WTC11 (cell line): ENCODE data around the gene TUNAR. TPM values are rescaled to one million over a fixed set of nuclear protein-coding genes. Genes with fewer than 3 reads are reported as not detected.

Experiments used
- ATAC-seq: fragments of 200-7000 bp; cut with Tn5 transposase; 2 replicates; pipeline ENCODE4 v1.10.0; 2021; ENCODE audit warnings: mild to moderate bottlenecking, moderate library complexity
- CTCF ChIA-PET: fragments of 300-600 bp; sonication (Branson Sonifier 250); formaldehyde crosslinking; loops from one replicate; lab custom pipeline; 2021; ENCODE audit warnings: antibody characterized with exemption; lab: Charles Lee
- POLR2A ChIA-PET: fragments of 350-600 bp; sonication (Branson Sonifier 250); formaldehyde crosslinking; loops from one replicate; lab custom pipeline; 2021; ENCODE audit warnings: antibody characterized with exemption; lab: Charles Lee
- DNase-seq: peaks from one replicate; pipeline ENCODE4 v3.0.0; 2021; ENCODE audit warnings: low spot score
- H3K27ac Mint-ChIP-seq: 2 replicates; pipeline ENCODE4 v1.8.0; 2021; ENCODE audit warnings: mixed read lengths
- H3K27me3 Mint-ChIP-seq: 2 replicates; pipeline ENCODE4 v1.8.0; 2021; ENCODE audit warnings: low read depth, mild to moderate bottlenecking, moderate library complexity, mixed read lengths
- H3K36me3 Mint-ChIP-seq: 2 replicates; pipeline ENCODE4 v1.8.0; 2021; ENCODE audit warnings: mixed read lengths
- H3K4me1 Mint-ChIP-seq: 2 replicates; pipeline ENCODE4 v1.8.0; 2022; ENCODE audit warnings: mixed read lengths
- H3K4me3 Mint-ChIP-seq: 2 replicates; pipeline ENCODE4 v1.8.0; 2021; ENCODE audit warnings: mild to moderate bottlenecking, moderate library complexity, mixed read lengths
- H3K9me3 Mint-ChIP-seq: 2 replicates; pipeline ENCODE4 v1.8.0; 2021; ENCODE audit warnings: mixed read lengths
- ELF4 ChIP-seq: sonication (generic); formaldehyde crosslinking; IDR thresholded peaks from 2 replicates; pipeline ENCODE4 v1.8.1; 2022; ENCODE audit warnings: low read depth, mild to moderate bottlenecking, moderate library complexity, missing genetic modification reagents
- FOXJ3 ChIP-seq: sonication (generic); formaldehyde crosslinking; IDR thresholded peaks from 2 replicates; pipeline ENCODE4 v1.9.0; 2021; ENCODE audit warnings: missing genetic modification reagents, mild to moderate bottlenecking, borderline replicate concordance
- FOXK1 ChIP-seq: sonication (generic); formaldehyde crosslinking; IDR thresholded peaks from 2 replicates; pipeline ENCODE4 v1.8.0; 2022; ENCODE audit warnings: mild to moderate bottlenecking, moderate library complexity, missing genetic modification reagents
- GRHL2 ChIP-seq: fragments of 250-450 bp; sonication (Bioruptor Pico); IDR thresholded peaks from 2 replicates; pipeline ENCODE4 v1.8.0; 2022; ENCODE audit warnings: mild to moderate bottlenecking, moderate library complexity; ENCODE audit not compliant: insufficient replicate concordance, severe bottlenecking
- JUN ChIP-seq: sonication (generic); formaldehyde crosslinking; IDR thresholded peaks from 2 replicates; pipeline ENCODE4 v1.8.0; 2023; ENCODE audit warnings: mild to moderate bottlenecking, missing genetic modification reagents
- MYBL2 ChIP-seq: sonication (generic); formaldehyde crosslinking; IDR thresholded peaks from 2 replicates; pipeline ENCODE4 v1.8.1; 2023; ENCODE audit warnings: mild to moderate bottlenecking, moderate library complexity, missing genetic modification reagents
- NFYB ChIP-seq: sonication (generic); formaldehyde crosslinking; conservative IDR thresholded peaks from 2 replicates; pipeline ENCODE4 v1.8.0; 2022; ENCODE audit warnings: low read depth, missing genetic modification reagents
- NR1H2 ChIP-seq: sonication (generic); formaldehyde crosslinking; IDR thresholded peaks from 2 replicates; pipeline ENCODE4 v1.9.0; 2021; ENCODE audit warnings: mild to moderate bottlenecking, moderate library complexity, missing genetic modification reagents
- NR3C1 ChIP-seq: sonication (generic); formaldehyde crosslinking; conservative IDR thresholded peaks from 2 replicates; pipeline ENCODE4 v1.8.1; 2023; ENCODE audit warnings: low read depth, mild to moderate bottlenecking, missing genetic modification reagents
- OVOL2 ChIP-seq: fragments of 250-450 bp; sonication (Bioruptor Pico); IDR thresholded peaks from 2 replicates; pipeline ENCODE4 v1.9.0; 2021; ENCODE audit warnings: mild to moderate bottlenecking, borderline replicate concordance
- RELA ChIP-seq: sonication (generic); formaldehyde crosslinking; IDR thresholded peaks from 2 replicates; pipeline ENCODE4 v1.8.1; 2022; ENCODE audit warnings: missing genetic modification reagents, mild to moderate bottlenecking, borderline replicate concordance
- RORB ChIP-seq: fragments of 250-450 bp; sonication (Bioruptor Pico); IDR thresholded peaks from 2 replicates; pipeline ENCODE4 v1.9.0; 2021; ENCODE audit warnings: mild to moderate bottlenecking
- SMAD4 ChIP-seq: sonication (generic); formaldehyde crosslinking; IDR thresholded peaks from 2 replicates; pipeline ENCODE4 v1.8.0; 2022; ENCODE audit warnings: mild to moderate bottlenecking, missing genetic modification reagents
- ZNF121 ChIP-seq: sonication (generic); formaldehyde crosslinking; IDR thresholded peaks from 2 replicates; pipeline ENCODE4 v1.8.0; 2023; ENCODE audit warnings: missing genetic modification reagents
- ZNF138 ChIP-seq: sonication (generic); formaldehyde crosslinking; conservative IDR thresholded peaks from 2 replicates; pipeline ENCODE4 v1.8.1; 2022; ENCODE audit warnings: mild to moderate bottlenecking, moderate library complexity, missing genetic modification reagents
- ZNF219 ChIP-seq: sonication (generic); formaldehyde crosslinking; IDR thresholded peaks from 2 replicates; pipeline ENCODE4 v1.8.0; 2023; ENCODE audit warnings: missing genetic modification reagents, mild to moderate bottlenecking, borderline replicate concordance
- ZNF423 ChIP-seq: fragments of 250-450 bp; sonication (Bioruptor Pico); IDR thresholded peaks from 2 replicates; pipeline ENCODE4 v2.1.2; 2022; ENCODE audit warnings: mild to moderate bottlenecking, moderate library complexity
- total RNA-seq: library from RNA; stranded (reverse); gene quantifications from 3 replicates; pipeline ENCODE4 v1.2.3, GENCODE V29; 2021
- TF ChIP-seq, protein P1 (sequence below): fragments of 250-450 bp; sonication (Bioruptor Pico); conservative IDR thresholded peaks from 2 replicates; pipeline ENCODE4 v1.9.0; 2021; ENCODE audit warnings: mild to moderate bottlenecking
- TF ChIP-seq, protein P2 (sequence below): sonication (generic); formaldehyde crosslinking; IDR thresholded peaks from 2 replicates; pipeline ENCODE4 v1.8.0; 2022; ENCODE audit warnings: missing genetic modification reagents
- TF ChIP-seq, protein P3 (sequence below): sonication (generic); formaldehyde crosslinking; IDR thresholded peaks from 2 replicates; pipeline ENCODE4 v1.8.0; 2022; ENCODE audit warnings: mild to moderate bottlenecking, missing genetic modification reagents
- TF ChIP-seq, protein P4 (sequence below): sonication (generic); formaldehyde crosslinking; IDR thresholded peaks from 2 replicates; pipeline ENCODE4 v1.8.0; 2023; ENCODE audit warnings: missing genetic modification reagents, mild to moderate bottlenecking, borderline replicate concordance
- TF ChIP-seq, protein P5 (sequence below): fragments of 250-450 bp; sonication (Bioruptor Pico); IDR thresholded peaks from 2 replicates; pipeline ENCODE4 v1.9.0; 2021; ENCODE audit warnings: moderate library complexity, mild to moderate bottlenecking, inconsistent platforms, borderline replicate concordance

The TUNAR gene
- total RNA-seq, 1 experiment from 2014 or later = 36.3 TPM

DNA sequence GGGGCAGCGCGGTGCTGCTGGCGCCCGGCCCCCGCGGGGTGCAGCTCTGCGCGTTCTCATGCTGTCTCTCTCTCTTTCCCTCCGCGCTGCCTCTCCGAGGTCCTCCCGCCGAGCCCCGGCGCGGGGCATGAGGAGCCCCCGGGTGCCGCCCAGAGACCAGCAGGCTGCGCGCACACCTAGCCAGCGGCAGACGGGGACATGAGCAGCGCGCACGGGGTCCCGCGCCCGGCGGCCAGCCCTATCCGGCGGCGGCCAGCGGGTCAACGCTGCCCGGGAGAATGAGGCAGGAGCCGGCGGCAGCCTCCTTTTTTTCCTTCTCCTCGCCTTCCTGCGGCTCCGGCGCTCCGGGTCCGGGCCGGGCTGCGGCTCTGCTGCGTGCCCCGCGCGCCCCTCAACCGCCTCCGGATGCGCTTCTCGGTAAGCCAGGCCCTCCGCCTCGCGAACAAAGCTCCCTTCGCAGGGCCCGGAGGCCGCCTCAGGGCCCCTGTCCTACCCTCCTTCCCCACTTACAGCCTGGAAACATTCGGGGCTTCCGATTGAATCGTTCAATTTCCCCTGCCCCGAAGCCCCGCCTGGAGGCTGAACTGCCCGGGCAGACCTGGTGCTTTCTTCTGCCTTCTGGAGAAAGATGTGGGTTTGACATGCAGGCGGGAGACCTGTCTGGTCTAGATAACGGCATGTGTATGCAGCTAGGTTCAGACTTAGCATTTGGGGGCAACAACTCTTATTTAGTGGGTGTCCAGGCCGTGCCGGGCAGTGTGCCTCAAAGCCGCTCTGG is at the start of gene TUNAR (continued):
- TF ChIP-seq NFYB (CRISPR knock-in tag) = no peak
- 0 out of 2 replicates have a peak, but pooled peaks have one; percentile 19 for TF ChIP-seq ZNF219
- TF ChIP-seq, protein P1, sequence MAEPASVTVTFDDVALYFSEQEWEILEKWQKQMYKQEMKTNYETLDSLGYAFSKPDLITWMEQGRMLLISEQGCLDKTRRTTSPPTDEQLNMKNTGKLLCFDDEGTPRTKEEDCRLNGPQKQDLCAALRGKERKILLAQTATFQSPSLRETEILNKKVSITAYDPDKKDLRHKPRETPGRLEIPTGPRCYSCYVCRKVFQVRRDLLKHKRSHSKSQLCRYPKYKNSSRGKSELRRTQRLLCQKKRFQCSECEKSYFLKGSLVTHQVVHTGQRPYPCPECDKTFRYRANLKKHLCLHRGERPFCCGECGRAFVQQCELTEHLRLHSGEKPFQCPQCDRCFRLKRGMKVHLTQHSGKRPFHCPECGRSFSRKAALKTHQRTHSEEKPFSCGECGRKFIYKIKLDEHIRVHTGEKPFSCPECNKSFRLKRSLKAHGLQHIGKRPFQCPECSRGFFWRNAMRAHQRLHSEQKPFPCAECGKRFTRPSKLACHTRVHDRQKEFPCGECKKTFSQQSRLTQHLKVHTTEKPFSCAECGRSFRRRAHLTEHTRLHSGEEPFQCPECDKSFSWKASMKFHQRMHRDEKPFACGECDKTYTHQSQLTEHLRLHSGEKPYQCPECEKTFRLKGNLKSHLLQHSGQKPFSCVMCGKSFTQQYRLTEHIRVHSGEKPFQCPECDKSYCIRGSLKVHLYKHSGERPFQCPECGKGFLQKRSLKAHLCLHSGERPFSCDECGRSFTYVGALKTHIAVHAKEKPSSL = no peak
- no peak for TF ChIP-seq SMAD4 (CRISPR knock-in tag)
- TF ChIP-seq RELA (CRISPR knock-in tag) = no peak
- TF ChIP-seq OVOL2 = no peak
- 0 out of 2 replicates have a peak, but pooled peaks have one; percentile 18 for TF ChIP-seq MYBL2 (CRISPR knock-in tag)
- TF ChIP-seq NR3C1 (CRISPR knock-in tag) = no peak
- no peak for TF ChIP-seq RORB (CRISPR knock-in tag)
- TF ChIP-seq ZNF138 = no peak
- TF ChIP-seq, protein P2, sequence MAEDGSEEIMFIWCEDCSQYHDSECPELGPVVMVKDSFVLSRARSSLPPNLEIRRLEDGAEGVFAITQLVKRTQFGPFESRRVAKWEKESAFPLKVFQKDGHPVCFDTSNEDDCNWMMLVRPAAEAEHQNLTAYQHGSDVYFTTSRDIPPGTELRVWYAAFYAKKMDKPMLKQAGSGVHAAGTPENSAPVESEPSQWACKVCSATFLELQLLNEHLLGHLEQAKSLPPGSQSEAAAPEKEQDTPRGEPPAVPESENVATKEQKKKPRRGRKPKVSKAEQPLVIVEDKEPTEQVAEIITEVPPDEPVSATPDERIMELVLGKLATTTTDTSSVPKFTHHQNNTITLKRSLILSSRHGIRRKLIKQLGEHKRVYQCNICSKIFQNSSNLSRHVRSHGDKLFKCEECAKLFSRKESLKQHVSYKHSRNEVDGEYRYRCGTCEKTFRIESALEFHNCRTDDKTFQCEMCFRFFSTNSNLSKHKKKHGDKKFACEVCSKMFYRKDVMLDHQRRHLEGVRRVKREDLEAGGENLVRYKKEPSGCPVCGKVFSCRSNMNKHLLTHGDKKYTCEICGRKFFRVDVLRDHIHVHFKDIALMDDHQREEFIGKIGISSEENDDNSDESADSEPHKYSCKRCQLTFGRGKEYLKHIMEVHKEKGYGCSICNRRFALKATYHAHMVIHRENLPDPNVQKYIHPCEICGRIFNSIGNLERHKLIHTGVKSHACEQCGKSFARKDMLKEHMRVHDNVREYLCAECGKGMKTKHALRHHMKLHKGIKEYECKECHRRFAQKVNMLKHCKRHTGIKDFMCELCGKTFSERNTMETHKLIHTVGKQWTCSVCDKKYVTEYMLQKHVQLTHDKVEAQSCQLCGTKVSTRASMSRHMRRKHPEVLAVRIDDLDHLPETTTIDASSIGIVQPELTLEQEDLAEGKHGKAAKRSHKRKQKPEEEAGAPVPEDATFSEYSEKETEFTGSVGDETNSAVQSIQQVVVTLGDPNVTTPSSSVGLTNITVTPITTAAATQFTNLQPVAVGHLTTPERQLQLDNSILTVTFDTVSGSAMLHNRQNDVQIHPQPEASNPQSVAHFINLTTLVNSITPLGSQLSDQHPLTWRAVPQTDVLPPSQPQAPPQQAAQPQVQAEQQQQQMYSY (CRISPR knock-in tag) = no peak
- no peak; the same call in 1 of the 2 replicates for TF ChIP-seq ELF4 (CRISPR knock-in tag)
- TF ChIP-seq, protein P3, sequence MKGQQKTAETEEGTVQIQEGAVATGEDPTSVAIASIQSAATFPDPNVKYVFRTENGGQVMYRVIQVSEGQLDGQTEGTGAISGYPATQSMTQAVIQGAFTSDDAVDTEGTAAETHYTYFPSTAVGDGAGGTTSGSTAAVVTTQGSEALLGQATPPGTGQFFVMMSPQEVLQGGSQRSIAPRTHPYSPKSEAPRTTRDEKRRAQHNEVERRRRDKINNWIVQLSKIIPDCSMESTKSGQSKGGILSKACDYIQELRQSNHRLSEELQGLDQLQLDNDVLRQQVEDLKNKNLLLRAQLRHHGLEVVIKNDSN = no peak
- TF ChIP-seq FOXK1 (CRISPR knock-in tag) = no peak; the same call in none of the 2 replicates
- TF ChIP-seq ZNF121 (CRISPR knock-in tag) = no peak
- TF ChIP-seq, all 79 proteins: peak for 7

DNA sequence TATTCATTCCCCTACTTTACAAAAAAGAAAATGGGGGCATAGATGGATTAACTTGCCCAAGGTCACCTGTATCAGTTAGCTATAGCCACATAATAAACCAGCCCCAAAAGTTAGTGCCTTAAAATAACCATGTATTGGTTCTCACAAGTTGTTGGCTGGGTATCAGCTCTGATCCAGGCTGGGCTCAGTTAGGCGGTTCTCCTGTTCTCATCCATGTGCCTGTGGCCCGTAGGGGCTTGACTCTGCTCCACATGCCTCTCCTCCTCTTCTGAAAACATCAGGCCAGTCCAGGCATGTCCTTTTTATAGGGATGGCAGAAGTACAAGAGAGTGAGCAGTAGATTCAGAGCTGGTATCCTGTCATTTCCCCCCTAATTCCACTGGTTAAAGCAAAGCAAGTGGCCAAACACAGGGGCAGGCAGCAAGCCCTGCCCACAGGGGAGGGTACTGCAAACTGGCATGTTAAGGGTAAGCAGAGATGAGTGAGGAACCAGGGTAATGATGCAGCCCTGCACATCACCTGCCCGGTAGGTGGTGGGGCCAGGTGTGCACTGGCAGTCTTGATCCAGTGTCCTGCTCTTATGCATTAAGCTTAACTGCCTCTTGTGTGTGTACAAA is 47.9 kb upstream of the TUNAR start:
- Mint-ChIP-seq H3K4me3 (no peak overlapping the region), H3K27me3 (no peaks in the 10 kb centered on the region; the same call in 1 of the 2 replicates), H3K36me3 (peaks cover 10% of the 10 kb centered on the region), H3K4me1 (peaks cover 14% of the 10 kb centered on the region), H3K27ac (no peak overlapping the region), H3K9me3 (peaks cover 18% of the 10 kb centered on the region)
- ATAC-seq = no peak
- DNase-seq = no peak
- ChIA-PET CTCF (interaction anchor here (1.2 kb wide), 1 partner anchor 55 kb away, joined by 4 read pairs; no protein-coding TSS in a partner anchor), POLR2A (no interaction called here)
- TF ChIP-seq NR1H2 (CRISPR knock-in tag) (no peak), ZNF423 (CRISPR knock-in tag) (no peak), JUN (CRISPR knock-in tag) (no peak), FOXJ3 (CRISPR knock-in tag) (no peak), GRHL2 (CRISPR knock-in tag) (no peak)
- TF ChIP-seq, protein P1 = no peak
- TF ChIP-seq, protein P4, sequence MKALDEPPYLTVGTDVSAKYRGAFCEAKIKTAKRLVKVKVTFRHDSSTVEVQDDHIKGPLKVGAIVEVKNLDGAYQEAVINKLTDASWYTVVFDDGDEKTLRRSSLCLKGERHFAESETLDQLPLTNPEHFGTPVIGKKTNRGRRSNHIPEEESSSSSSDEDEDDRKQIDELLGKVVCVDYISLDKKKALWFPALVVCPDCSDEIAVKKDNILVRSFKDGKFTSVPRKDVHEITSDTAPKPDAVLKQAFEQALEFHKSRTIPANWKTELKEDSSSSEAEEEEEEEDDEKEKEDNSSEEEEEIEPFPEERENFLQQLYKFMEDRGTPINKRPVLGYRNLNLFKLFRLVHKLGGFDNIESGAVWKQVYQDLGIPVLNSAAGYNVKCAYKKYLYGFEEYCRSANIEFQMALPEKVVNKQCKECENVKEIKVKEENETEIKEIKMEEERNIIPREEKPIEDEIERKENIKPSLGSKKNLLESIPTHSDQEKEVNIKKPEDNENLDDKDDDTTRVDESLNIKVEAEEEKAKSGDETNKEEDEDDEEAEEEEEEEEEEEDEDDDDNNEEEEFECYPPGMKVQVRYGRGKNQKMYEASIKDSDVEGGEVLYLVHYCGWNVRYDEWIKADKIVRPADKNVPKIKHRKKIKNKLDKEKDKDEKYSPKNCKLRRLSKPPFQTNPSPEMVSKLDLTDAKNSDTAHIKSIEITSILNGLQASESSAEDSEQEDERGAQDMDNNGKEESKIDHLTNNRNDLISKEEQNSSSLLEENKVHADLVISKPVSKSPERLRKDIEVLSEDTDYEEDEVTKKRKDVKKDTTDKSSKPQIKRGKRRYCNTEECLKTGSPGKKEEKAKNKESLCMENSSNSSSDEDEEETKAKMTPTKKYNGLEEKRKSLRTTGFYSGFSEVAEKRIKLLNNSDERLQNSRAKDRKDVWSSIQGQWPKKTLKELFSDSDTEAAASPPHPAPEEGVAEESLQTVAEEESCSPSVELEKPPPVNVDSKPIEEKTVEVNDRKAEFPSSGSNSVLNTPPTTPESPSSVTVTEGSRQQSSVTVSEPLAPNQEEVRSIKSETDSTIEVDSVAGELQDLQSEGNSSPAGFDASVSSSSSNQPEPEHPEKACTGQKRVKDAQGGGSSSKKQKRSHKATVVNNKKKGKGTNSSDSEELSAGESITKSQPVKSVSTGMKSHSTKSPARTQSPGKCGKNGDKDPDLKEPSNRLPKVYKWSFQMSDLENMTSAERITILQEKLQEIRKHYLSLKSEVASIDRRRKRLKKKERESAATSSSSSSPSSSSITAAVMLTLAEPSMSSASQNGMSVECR (CRISPR knock-in tag) = no peak
- TF ChIP-seq, protein P5, sequence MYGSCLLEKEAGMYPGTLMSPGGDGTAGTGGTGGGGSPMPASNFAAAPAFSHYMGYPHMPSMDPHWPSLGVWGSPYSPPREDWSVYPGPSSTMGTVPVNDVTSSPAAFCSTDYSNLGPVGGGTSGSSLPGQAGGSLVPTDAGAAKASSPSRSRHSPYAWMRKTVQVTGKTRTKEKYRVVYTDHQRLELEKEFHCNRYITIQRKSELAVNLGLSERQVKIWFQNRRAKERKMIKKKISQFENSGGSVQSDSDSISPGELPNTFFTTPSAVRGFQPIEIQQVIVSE = no peak
